Panc1 (cell line): ENCODE data around the gene CAMK1D.

Experiments used
- POLR2AphosphoS5 ChIP-seq: IDR thresholded peaks from 2 replicates; pipeline ENCODE4 v1.6.1; 2012; ENCODE audit warnings: mild to moderate bottlenecking, low read depth, low read length, moderate library complexity
- SIN3A ChIP-seq: IDR thresholded peaks from 2 replicates; pipeline ENCODE4 v1.6.1; 2012; ENCODE audit warnings: low read depth, mild to moderate bottlenecking, low read length, moderate library complexity, borderline replicate concordance; ENCODE audit not compliant: insufficient read depth
- TCF7L2 ChIP-seq: IDR thresholded peaks from 2 replicates; pipeline ENCODE4 v1.6.1; 2011; ENCODE audit warnings: mild to moderate bottlenecking, low read depth, low read length, inconsistent platforms
- TF ChIP-seq, protein P1 (sequence below): fragments of 450-650 bp; IDR thresholded peaks from 2 replicates; pipeline ENCODE4 v1.5.1; 2017; ENCODE audit warnings: mild to moderate bottlenecking
- TF ChIP-seq, protein P2 (sequence below), 2 experiments: IDR thresholded peaks; 2 replicates each; pipeline ENCODE4 v1.6.1; 2011 to 2012; ENCODE audit warnings: low read depth in 2 of 2, control low read depth in 1 of 2, low read length in 1 of 2, mild to moderate bottlenecking in 1 of 2, moderate library complexity in 1 of 2; ENCODE audit not compliant: insufficient read depth in 1 of 2

DNA sequence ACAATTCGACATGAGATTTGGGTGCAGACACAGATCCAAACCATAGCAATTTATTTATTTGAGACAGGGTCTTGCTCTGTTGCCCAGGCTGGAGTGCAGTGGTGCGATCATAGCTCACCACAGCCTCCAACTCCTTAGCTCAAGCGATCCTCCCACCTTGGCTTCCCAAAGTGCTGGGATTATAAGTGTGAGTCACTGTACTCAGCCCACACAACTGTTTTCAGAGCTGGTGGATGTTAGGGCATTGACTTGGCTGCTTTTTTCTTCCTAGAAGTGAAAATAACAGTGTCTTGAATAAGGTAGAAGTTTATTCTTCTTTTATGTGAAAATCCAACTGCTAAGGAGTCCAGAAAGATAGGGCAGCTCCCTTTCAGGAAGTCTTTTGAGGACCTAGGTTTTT, 520.1 kb downstream of the CAMK1D start:
- TF ChIP-seq TCF7L2 (no peak), POLR2AphosphoS5 (no peak), SIN3A (no peak)
- TF ChIP-seq, protein P1, sequence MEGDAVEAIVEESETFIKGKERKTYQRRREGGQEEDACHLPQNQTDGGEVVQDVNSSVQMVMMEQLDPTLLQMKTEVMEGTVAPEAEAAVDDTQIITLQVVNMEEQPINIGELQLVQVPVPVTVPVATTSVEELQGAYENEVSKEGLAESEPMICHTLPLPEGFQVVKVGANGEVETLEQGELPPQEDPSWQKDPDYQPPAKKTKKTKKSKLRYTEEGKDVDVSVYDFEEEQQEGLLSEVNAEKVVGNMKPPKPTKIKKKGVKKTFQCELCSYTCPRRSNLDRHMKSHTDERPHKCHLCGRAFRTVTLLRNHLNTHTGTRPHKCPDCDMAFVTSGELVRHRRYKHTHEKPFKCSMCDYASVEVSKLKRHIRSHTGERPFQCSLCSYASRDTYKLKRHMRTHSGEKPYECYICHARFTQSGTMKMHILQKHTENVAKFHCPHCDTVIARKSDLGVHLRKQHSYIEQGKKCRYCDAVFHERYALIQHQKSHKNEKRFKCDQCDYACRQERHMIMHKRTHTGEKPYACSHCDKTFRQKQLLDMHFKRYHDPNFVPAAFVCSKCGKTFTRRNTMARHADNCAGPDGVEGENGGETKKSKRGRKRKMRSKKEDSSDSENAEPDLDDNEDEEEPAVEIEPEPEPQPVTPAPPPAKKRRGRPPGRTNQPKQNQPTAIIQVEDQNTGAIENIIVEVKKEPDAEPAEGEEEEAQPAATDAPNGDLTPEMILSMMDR, result no peak
- TF ChIP-seq, protein P2, sequence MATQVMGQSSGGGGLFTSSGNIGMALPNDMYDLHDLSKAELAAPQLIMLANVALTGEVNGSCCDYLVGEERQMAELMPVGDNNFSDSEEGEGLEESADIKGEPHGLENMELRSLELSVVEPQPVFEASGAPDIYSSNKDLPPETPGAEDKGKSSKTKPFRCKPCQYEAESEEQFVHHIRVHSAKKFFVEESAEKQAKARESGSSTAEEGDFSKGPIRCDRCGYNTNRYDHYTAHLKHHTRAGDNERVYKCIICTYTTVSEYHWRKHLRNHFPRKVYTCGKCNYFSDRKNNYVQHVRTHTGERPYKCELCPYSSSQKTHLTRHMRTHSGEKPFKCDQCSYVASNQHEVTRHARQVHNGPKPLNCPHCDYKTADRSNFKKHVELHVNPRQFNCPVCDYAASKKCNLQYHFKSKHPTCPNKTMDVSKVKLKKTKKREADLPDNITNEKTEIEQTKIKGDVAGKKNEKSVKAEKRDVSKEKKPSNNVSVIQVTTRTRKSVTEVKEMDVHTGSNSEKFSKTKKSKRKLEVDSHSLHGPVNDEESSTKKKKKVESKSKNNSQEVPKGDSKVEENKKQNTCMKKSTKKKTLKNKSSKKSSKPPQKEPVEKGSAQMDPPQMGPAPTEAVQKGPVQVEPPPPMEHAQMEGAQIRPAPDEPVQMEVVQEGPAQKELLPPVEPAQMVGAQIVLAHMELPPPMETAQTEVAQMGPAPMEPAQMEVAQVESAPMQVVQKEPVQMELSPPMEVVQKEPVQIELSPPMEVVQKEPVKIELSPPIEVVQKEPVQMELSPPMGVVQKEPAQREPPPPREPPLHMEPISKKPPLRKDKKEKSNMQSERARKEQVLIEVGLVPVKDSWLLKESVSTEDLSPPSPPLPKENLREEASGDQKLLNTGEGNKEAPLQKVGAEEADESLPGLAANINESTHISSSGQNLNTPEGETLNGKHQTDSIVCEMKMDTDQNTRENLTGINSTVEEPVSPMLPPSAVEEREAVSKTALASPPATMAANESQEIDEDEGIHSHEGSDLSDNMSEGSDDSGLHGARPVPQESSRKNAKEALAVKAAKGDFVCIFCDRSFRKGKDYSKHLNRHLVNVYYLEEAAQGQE (IDR thresholded peaks at IDR 0.05; ENCODE audit: insufficient read depth in 1 of 2, low read depth in 2 of 2, low read length in 1 of 2), result no peak
